ENCODE data around the gene PRPSAP1. TPM values are rescaled to one million over a fixed set of nuclear protein-coding genes. Genes with fewer than 3 reads are reported as not detected.

PRPSAP1 gene
- total and polyA plus RNA-seq, 7 donors, result 34.7 to 70.3 (median 40.7) TPM

GRCh38 chr17:76296889-76297288, 56.8 kb downstream of the PRPSAP1 start:
- Histone ChIP-seq H3K4me1 (no peaks in the 10 kb centered on the region), H3K9me3 (no peaks in the 10 kb centered on the region), H3K27ac (no peak overlapping the region), H3K36me3 (peaks cover 0 to 10% (median 3%) of the 10 kb centered on the region in 4 donors), H3K27me3 (no peaks in the 10 kb centered on the region), H3K4me3 (no peak overlapping the region)
- WGBS, 2 donors, result 21 to 67% methylated on average over 5 of the region's 5 CpGs
- intact Hi-C loops (cut with DNase I), result no loop called here
- TF ChIP-seq POLR2A (IDR thresholded peaks at IDR 0.05) (no peak), EP300 (IDR thresholded peaks at IDR 0.05) (no peak), POLR2AphosphoS5 (IDR thresholded peaks at IDR 0.05) (no peak)
- TF ChIP-seq, protein P1, sequence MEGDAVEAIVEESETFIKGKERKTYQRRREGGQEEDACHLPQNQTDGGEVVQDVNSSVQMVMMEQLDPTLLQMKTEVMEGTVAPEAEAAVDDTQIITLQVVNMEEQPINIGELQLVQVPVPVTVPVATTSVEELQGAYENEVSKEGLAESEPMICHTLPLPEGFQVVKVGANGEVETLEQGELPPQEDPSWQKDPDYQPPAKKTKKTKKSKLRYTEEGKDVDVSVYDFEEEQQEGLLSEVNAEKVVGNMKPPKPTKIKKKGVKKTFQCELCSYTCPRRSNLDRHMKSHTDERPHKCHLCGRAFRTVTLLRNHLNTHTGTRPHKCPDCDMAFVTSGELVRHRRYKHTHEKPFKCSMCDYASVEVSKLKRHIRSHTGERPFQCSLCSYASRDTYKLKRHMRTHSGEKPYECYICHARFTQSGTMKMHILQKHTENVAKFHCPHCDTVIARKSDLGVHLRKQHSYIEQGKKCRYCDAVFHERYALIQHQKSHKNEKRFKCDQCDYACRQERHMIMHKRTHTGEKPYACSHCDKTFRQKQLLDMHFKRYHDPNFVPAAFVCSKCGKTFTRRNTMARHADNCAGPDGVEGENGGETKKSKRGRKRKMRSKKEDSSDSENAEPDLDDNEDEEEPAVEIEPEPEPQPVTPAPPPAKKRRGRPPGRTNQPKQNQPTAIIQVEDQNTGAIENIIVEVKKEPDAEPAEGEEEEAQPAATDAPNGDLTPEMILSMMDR (IDR thresholded peaks at IDR 0.05), result no peak
- no peak for DNase-seq

DNA sequence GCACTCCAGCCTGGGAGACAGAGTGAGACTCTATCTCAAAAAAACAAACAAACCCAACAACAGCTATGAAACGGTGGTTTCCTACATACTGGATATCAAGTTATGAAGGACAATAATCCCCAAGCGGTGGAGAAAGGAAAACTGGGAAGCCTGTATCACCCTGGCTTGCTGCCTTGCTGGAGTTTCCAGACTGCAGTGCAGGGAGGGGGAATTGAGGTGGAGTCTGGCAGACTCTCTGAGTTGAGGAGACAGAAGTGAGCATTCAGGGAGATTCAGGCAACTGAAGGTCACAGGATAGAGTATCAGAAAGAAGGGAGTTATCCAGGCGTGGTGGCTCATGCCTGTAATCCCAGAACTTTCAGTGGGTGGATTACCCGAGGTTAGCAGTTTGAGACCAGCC, 57.5 kb downstream of the PRPSAP1 start:
- H3K27me3 ChIP-seq, result no peaks in the 10 kb centered on the region
- H3K4me1 ChIP-seq, result no peaks in the 10 kb centered on the region

DNA sequence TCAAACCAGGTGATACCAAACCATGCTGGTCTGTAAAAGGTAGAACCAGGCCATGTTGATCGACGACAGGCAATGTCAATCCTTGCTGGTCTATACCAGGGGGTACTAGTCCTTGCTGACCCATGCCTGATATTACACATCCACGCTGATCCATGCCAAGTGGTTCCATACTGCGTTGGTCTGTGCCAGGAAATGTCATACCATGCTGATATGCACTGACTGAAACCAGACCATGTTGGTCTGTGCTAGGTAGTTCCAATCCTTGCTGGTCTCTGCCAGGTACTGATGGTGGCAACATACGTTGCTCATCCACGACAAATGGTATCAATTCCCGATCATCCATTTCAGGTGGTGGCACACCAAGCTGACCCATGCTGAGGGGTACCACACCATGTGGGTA, 60.6 kb downstream of the PRPSAP1 start:
- no peaks in the 10 kb centered on the region for H3K4me1 ChIP-seq

More for the DNA sequence above, 57.5 kb downstream of the PRPSAP1 start:
- H3K36me3 ChIP-seq, result peaks cover 0 to 13% (median 4%) of the 10 kb centered on the region in 4 donors
- TF ChIP-seq POLR2AphosphoS5 (IDR thresholded peaks at IDR 0.05) (no peak), EP300 (IDR thresholded peaks at IDR 0.05) (no peak), POLR2A (IDR thresholded peaks at IDR 0.05) (no peak)
- TF ChIP-seq, protein P1 (IDR thresholded peaks at IDR 0.05), result no peak
- H3K4me3 ChIP-seq, result no peak overlapping the region
- 16 to 63% methylated on average over 4 of the region's 4 CpGs for WGBS, 2 donors
- no peak overlapping the region for H3K27ac ChIP-seq
- H3K9me3 ChIP-seq, result no peaks in the 10 kb centered on the region
- intact Hi-C loops (cut with DNase I), result no loop called here
- DNase-seq, result no peak

GRCh38 chr17:76292567-76292966, 61.1 kb downstream of the PRPSAP1 start:
- Histone ChIP-seq H3K36me3 (peaks cover 0 to 20% (median 4%) of the 10 kb centered on the region in 4 donors), H3K4me1 (no peaks in the 10 kb centered on the region), H3K27ac (no peak overlapping the region), H3K4me3 (no peak overlapping the region), H3K27me3 (no peaks in the 10 kb centered on the region), H3K9me3 (no peaks in the 10 kb centered on the region)
- no peak for DNase-seq
- TF ChIP-seq EP300 (IDR thresholded peaks at IDR 0.05) (no peak), POLR2AphosphoS5 (IDR thresholded peaks at IDR 0.05) (no peak)
- TF ChIP-seq, protein P1 (IDR thresholded peaks at IDR 0.05), result no peak
- WGBS, 2 donors, result 95 to 96% methylated on average over 4 of the region's 4 CpGs
- intact Hi-C loops (cut with DNase I), result no loop called here

More for the DNA sequence above, 60.6 kb downstream of the PRPSAP1 start:
- H3K27me3 ChIP-seq, result no peaks in the 10 kb centered on the region
- 89 to 90% methylated on average over 7 of the region's 7 CpGs for WGBS, 2 donors
- H3K27ac ChIP-seq, result no peak overlapping the region
- peaks cover 0 to 20% (median 4%) of the 10 kb centered on the region in 4 donors for H3K36me3 ChIP-seq
- no peak for DNase-seq
- H3K9me3 ChIP-seq, result no peaks in the 10 kb centered on the region
- TF ChIP-seq POLR2AphosphoS5 (IDR thresholded peaks at IDR 0.05), result no peak
- TF ChIP-seq EP300 (IDR thresholded peaks at IDR 0.05), result no peak
- no peak for TF ChIP-seq POLR2A (IDR thresholded peaks at IDR 0.05)
- TF ChIP-seq, protein P1 (IDR thresholded peaks at IDR 0.05), result no peak
- H3K4me3 ChIP-seq, result no peak overlapping the region
- intact Hi-C loops (cut with DNase I), result no loop called here

Data from sigmoid colon (tissue), 7 donors.